Neural progenitor cell (in vitro differentiated cells): ENCODE measurements around the gene ELAPOR2. TPM values are rescaled to one million over a fixed set of nuclear protein-coding genes. Genes with fewer than 3 reads are reported as not detected.

Experiments used
- DNase-seq: peaks from one replicate; pipeline ENCODE4 v3.0.0-alpha.2; 2016; ENCODE audit warnings: low spot score
- H2AFZ ChIP-seq: fragments of 200-600 bp; sonication (generic); replicated peaks from 2 replicates; pipeline ENCODE4 v1.6.1; 2016; ENCODE audit warnings: antibody characterized with exemption
- H3F3A ChIP-seq: fragments of 200-600 bp; sonication (generic); 2 replicates; pipeline ENCODE4 v1.6.1; 2016; ENCODE audit warnings: antibody characterized with exemption, low read depth
- H3K27ac ChIP-seq: fragments of 200-600 bp; sonication (generic); 2 replicates; pipeline ENCODE4 v1.5.1; 2016; ENCODE audit warnings: mild to moderate bottlenecking
- H3K27me3 ChIP-seq: fragments of 200-600 bp; sonication (generic); 2 replicates; pipeline ENCODE4 v1.6.1; 2016; ENCODE audit warnings: mild to moderate bottlenecking, moderate library complexity
- H3K36me3 ChIP-seq: fragments of 200-600 bp; sonication (generic); 2 replicates; pipeline ENCODE4 v1.5.1; 2016
- H3K4me1 ChIP-seq: fragments of 200-600 bp; sonication (generic); 2 replicates; pipeline ENCODE4 v1.6.1; 2016; ENCODE audit warnings: mixed run types
- H3K4me2 ChIP-seq: fragments of 200-600 bp; sonication (generic); 2 replicates; pipeline ENCODE4 v1.6.1; 2016
- H3K4me3 ChIP-seq: fragments of 200-600 bp; sonication (generic); 2 replicates; pipeline ENCODE4 v1.5.1; 2016
- H3K79me2 ChIP-seq: fragments of 200-600 bp; sonication (generic); 2 replicates; pipeline ENCODE4 v1.6.1; 2016; ENCODE audit warnings: low read depth
- H3K9ac ChIP-seq: fragments of 200-600 bp; sonication (generic); 2 replicates; pipeline ENCODE4 v1.6.1; 2016
- H3K9me3 ChIP-seq: fragments of 200-600 bp; sonication (generic); 2 replicates; pipeline ENCODE4 v1.5.1; 2016; ENCODE audit warnings: low read depth
- H4K20me1 ChIP-seq: fragments of 200-600 bp; sonication (generic); 2 replicates; pipeline ENCODE4 v1.6.1; 2016; ENCODE audit warnings: low read depth
- H3K27ac Mint-ChIP-seq: 3 replicates; pipeline ENCODE4 v1.8.0; 2021; ENCODE audit warnings: mixed read lengths
- H3K27me3 Mint-ChIP-seq: 2 replicates; pipeline ENCODE4 v1.8.0; 2022; ENCODE audit warnings: low read depth, mild to moderate bottlenecking, inconsistent platforms, moderate library complexity, mixed read lengths; ENCODE audit not compliant: insufficient read depth
- H3K36me3 Mint-ChIP-seq: 3 replicates; pipeline ENCODE4 v1.8.0; 2021; ENCODE audit warnings: mixed read lengths
- H3K4me1 Mint-ChIP-seq: 3 replicates; pipeline ENCODE4 v1.8.0; 2021; ENCODE audit warnings: mixed read lengths
- H3K4me3 Mint-ChIP-seq: 3 replicates; pipeline ENCODE4 v1.8.0; 2021; ENCODE audit warnings: mild to moderate bottlenecking, moderate library complexity, mixed read lengths
- H3K9me3 Mint-ChIP-seq: 3 replicates; pipeline ENCODE4 v1.8.0; 2020; ENCODE audit warnings: mixed read lengths
- EZH2 ChIP-seq: fragments of 200-600 bp; sonication (generic); IDR thresholded peaks from 2 replicates; pipeline ENCODE4 v1.6.1; 2017; ENCODE audit warnings: antibody characterized with exemption, mild to moderate bottlenecking, moderate library complexity
- EZH2phosphoT487 ChIP-seq: fragments of 200-600 bp; sonication (generic); IDR thresholded peaks from 2 replicates; pipeline ENCODE4 v1.6.1; 2017; ENCODE audit warnings: antibody characterized with exemption
- total RNA-seq: library from RNA; depleted of rRNA; stranded (reverse); fragments of >200 nt; gene quantifications from 2 replicates; pipeline ENCODE4 v1.2.3, GENCODE V29; 2015; ENCODE audit warnings: low replicate concordance
- TF ChIP-seq, protein P1 (sequence below): fragments of 200-600 bp; sonication (generic); IDR thresholded peaks from 2 replicates; pipeline ENCODE4 v1.5.1; 2017; ENCODE audit warnings: antibody characterized with exemption, mild to moderate bottlenecking

ELAPOR2 gene
- 80.2 and 80.4 TPM in 2 replicates for total RNA-seq

GRCh38 chr7:87059525-87060287, at the start of gene ELAPOR2:
Gene ELAPOR2 (minus strand): TSS chr7:87059654. CDS start chr7:87059513, 141 bp downstream.
- peaks cover 19% of the 10 kb centered on the region for H3F3A ChIP-seq
- Mint-ChIP-seq H3K27ac (peak within 1 kb of the TSS; percentile 68), H3K9me3 (no peaks in the 10 kb centered on the region), H3K4me1 (peaks cover 9% of the 10 kb centered on the region), H3K4me3 (peak within 1 kb of the TSS; percentile 94), H3K27me3 (peaks cover 5% of the 10 kb centered on the region), H3K36me3 (no peaks in the 10 kb centered on the region)
- H3K9me3 ChIP-seq: no peaks in the 10 kb centered on the region
- H3K27me3 ChIP-seq: peaks cover 19% of the 10 kb centered on the region
- H3K4me1 ChIP-seq: peaks cover 6% of the 10 kb centered on the region
- peak; percentile 95 for DNase-seq
- peak within 1 kb of the TSS; percentile 99 for H2AFZ ChIP-seq
- H3K9ac ChIP-seq: no peak within 1 kb of the TSS
- H3K36me3 ChIP-seq: no peaks in the 10 kb centered on the region
- H3K27ac ChIP-seq: no peak within 1 kb of the TSS
- H3K79me2 ChIP-seq: no peaks in the 10 kb centered on the region
- H3K4me3 ChIP-seq: peak within 1 kb of the TSS; percentile 99
- H3K4me2 ChIP-seq: peak within 1 kb of the TSS; percentile 100
- H4K20me1 ChIP-seq: no peaks in the 10 kb centered on the region
- TF ChIP-seq EZH2phosphoT487: no peak
- TF ChIP-seq, protein P1, sequence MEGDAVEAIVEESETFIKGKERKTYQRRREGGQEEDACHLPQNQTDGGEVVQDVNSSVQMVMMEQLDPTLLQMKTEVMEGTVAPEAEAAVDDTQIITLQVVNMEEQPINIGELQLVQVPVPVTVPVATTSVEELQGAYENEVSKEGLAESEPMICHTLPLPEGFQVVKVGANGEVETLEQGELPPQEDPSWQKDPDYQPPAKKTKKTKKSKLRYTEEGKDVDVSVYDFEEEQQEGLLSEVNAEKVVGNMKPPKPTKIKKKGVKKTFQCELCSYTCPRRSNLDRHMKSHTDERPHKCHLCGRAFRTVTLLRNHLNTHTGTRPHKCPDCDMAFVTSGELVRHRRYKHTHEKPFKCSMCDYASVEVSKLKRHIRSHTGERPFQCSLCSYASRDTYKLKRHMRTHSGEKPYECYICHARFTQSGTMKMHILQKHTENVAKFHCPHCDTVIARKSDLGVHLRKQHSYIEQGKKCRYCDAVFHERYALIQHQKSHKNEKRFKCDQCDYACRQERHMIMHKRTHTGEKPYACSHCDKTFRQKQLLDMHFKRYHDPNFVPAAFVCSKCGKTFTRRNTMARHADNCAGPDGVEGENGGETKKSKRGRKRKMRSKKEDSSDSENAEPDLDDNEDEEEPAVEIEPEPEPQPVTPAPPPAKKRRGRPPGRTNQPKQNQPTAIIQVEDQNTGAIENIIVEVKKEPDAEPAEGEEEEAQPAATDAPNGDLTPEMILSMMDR: peak; percentile 63
- TF ChIP-seq EZH2: no peak

- H3F3A ChIP-seq: no peaks in the 10 kb centered on the region
- Mint-ChIP-seq H3K27ac (no peak overlapping the region), H3K9me3 (no peaks in the 10 kb centered on the region), H3K4me3 (no peak overlapping the region), H3K27me3 (no peaks in the 10 kb centered on the region), H3K4me1 (no peaks in the 10 kb centered on the region), H3K36me3 (no peaks in the 10 kb centered on the region)
- no peak overlapping the region for H3K27ac ChIP-seq
- H3K27me3 ChIP-seq: no peaks in the 10 kb centered on the region
- H4K20me1 ChIP-seq: no peaks in the 10 kb centered on the region
- TF ChIP-seq EZH2 (no peak), EZH2phosphoT487 (no peak)
- TF ChIP-seq, protein P1: no peak
- H2AFZ ChIP-seq: no peak overlapping the region
- no peaks in the 10 kb centered on the region for H3K4me1 ChIP-seq
- H3K79me2 ChIP-seq: no peaks in the 10 kb centered on the region
- no peak overlapping the region for H3K9ac ChIP-seq
- DNase-seq: no peak
- no peaks in the 10 kb centered on the region for H3K9me3 ChIP-seq
- no peak overlapping the region for H3K4me2 ChIP-seq
- H3K36me3 ChIP-seq: no peaks in the 10 kb centered on the region
- H3K4me3 ChIP-seq: no peak overlapping the region
Observed at GRCh38 chr7:87107949-87108776, 48.7 kb upstream of the ELAPOR2 start.

GRCh38 chr7:87106974-87107612, 47.6 kb upstream of the ELAPOR2 start:
- Histone ChIP-seq H3K36me3 (no peaks in the 10 kb centered on the region), H3K4me3 (no peak overlapping the region), H2AFZ (no peak overlapping the region), H3K27ac (no peak overlapping the region), H3F3A (no peaks in the 10 kb centered on the region), H3K79me2 (no peaks in the 10 kb centered on the region), H3K4me2 (no peak overlapping the region), H3K4me1 (no peaks in the 10 kb centered on the region), H3K9ac (no peak overlapping the region), H3K9me3 (no peaks in the 10 kb centered on the region), H4K20me1 (no peaks in the 10 kb centered on the region), H3K27me3 (no peaks in the 10 kb centered on the region)
- no peak overlapping the region for H3K27ac Mint-ChIP-seq
- H3K9me3 Mint-ChIP-seq: no peaks in the 10 kb centered on the region
- H3K4me1 Mint-ChIP-seq: no peaks in the 10 kb centered on the region
- no peaks in the 10 kb centered on the region for H3K36me3 Mint-ChIP-seq
- no peaks in the 10 kb centered on the region for H3K27me3 Mint-ChIP-seq
- TF ChIP-seq EZH2: no peak
- TF ChIP-seq, protein P1: no peak
- no peak for TF ChIP-seq EZH2phosphoT487
- no peak overlapping the region for H3K4me3 Mint-ChIP-seq
- DNase-seq: no peak
